Measurements from ENCODE around the gene PLA2G4E.

The PLA2G4E gene

GRCh38 chr15:42021593-42021992 lies 751 bp upstream of the PLA2G4E start:
- in situ Hi-C loops (cut with MboI; ENCODE audit: low sequenced_read_pairs), result no loop called here

GRCh38 chr15:42018306-42019224 lies 2.3 kb downstream of the PLA2G4E start:
- in situ Hi-C loops (cut with MboI; ENCODE audit: low sequenced_read_pairs), result no loop called here

GRCh38 chr15:42016971-42017370 lies 3.9 kb downstream of the PLA2G4E start:
- in situ Hi-C loops (cut with MboI; ENCODE audit: low sequenced_read_pairs), result no loop called here

- in situ Hi-C loops (cut with MboI; ENCODE audit: low sequenced_read_pairs), result no loop called here
These were observed 6.4 kb downstream of the PLA2G4E start for GRCh38 chr15:42014406-42014805.

DNA sequence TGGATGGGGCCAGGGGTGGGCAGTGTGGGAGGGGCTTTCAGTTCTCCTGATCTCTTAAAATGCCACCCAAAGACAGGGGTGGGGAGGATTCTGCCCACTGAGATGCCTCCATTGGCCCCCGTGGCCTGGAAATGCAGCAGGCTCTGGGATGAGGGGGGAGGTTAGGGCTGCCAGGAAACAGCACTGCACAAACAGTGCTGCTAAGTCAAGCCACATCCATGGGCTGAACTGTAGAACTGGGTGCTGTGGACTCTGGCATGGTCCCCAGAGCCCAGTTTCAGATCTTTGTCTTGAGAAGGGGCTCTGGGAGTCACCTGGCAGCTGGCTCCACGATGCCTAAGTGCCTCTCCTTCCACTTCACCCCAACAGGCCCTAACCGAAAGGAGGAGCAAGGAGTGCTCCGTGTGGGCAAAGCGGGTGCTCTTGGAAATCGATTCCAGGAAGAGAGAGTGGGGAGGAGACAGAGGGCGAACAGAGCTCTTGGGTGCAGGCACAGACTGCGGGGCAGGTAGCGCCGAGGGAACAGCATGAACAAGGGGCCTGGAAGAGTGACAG lies 7.8 kb downstream of the PLA2G4E start:
- in situ Hi-C loops (cut with MboI; ENCODE audit: low sequenced_read_pairs), result no loop called here

DNA sequence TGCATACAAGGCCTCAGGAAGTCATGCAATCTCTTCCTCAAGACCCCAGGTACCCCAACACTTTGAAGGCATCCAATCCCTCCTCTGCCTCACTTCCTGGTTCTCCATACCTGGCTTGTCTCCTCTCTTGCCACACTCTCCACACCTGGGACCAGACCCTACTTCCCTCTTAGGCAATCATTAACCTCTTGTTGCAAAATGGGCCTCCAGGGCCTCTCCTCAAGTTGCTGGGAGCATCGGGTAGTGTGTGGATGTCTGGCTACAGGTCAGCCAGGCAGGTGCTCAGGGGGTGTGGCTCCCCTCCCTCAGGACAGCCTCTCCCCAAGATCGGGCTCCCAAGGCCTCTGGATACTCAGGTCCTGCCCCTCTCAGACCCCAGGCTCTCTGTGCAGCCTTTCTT lies 8.6 kb downstream of the PLA2G4E start:
- in situ Hi-C loops (cut with MboI; ENCODE audit: low sequenced_read_pairs), result no loop called here

GRCh38 chr15:42011074-42011473 lies 9.8 kb downstream of the PLA2G4E start:
- in situ Hi-C loops (cut with MboI; ENCODE audit: low sequenced_read_pairs), result no loop called here

GRCh38 chr15:42010434-42010833 lies 10.4 kb downstream of the PLA2G4E start:
- in situ Hi-C loops (cut with MboI; ENCODE audit: low sequenced_read_pairs), result no loop called here

DNA sequence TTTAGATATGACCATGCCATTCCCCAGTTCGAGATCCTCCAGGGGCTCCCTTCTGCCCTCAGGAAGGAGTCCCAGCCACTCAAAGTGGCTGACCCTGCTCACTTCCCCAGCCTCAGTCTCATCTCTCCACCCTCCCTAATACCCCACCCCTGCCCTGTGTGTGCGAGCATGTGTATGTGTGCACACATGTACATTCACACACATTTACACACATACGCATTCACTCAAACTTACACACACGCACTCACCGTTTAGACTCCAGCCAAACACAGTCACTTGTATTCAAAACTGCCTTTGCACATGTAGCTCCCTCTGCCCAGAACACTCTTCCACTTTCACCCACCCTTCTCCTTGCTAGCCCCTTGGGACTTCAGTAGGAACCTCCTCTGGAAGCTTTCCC lies 11.4 kb downstream of the PLA2G4E start:
- in situ Hi-C loops (cut with MboI; ENCODE audit: low sequenced_read_pairs), result no loop called here

DNA sequence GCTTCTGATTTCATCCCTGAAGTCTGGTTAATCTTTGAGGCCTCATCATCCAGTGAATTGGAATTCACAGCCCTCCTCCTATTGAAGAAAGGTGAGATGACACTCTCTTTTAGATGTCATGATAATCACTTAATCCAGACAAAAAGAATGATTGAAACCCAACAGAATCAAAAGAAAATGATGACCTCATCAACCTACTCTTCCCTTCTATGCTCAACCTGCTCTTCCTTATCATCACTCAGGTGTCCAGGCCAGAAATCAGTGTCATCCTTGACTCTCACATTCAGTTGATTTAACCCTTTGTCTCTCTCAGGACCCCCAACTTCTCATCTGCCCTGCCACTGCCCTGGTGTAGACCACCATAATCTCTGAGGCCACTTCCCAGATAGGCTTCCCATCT lies 11.8 kb downstream of the PLA2G4E start:
- in situ Hi-C loops (cut with MboI; ENCODE audit: low sequenced_read_pairs), result no loop called here

- in situ Hi-C loops (cut with MboI; ENCODE audit: low sequenced_read_pairs), result no loop called here
These were observed 13.5 kb downstream of the PLA2G4E start for GRCh38 chr15:42007386-42007785.

DNA sequence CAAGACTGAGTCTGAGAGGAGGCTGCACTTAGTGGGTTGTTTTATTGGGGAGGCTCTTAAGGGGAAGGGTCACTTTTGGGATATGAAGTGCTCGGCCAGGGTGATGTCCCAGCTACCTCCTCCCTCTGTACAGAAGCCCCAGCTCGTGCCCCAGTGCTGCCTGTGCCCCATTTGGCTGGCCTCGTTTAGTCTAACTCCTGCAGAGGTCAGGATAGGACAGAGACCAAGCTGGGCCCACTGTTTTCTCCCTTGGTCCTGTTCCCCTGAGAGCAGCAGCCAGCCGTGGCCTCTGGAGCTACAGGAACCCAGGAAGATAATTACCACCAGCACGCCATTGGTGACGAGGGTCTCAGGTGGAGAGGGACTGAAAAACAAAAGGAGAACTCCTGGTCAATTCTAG lies 18.5 kb downstream of the PLA2G4E start:
- in situ Hi-C loops (cut with MboI; ENCODE audit: low sequenced_read_pairs), result no loop called here

GRCh38 chr15:42001236-42001635 lies 19.6 kb downstream of the PLA2G4E start:
- in situ Hi-C loops (cut with MboI; ENCODE audit: low sequenced_read_pairs), result no loop called here

GRCh38 chr15:41999290-42000285 lies 21.3 kb downstream of the PLA2G4E start:
- in situ Hi-C loops (cut with MboI; ENCODE audit: low sequenced_read_pairs), result loop anchor here (10.0 kb wide), 1 partner anchor 145 kb away; no protein-coding TSS in a partner anchor

DNA sequence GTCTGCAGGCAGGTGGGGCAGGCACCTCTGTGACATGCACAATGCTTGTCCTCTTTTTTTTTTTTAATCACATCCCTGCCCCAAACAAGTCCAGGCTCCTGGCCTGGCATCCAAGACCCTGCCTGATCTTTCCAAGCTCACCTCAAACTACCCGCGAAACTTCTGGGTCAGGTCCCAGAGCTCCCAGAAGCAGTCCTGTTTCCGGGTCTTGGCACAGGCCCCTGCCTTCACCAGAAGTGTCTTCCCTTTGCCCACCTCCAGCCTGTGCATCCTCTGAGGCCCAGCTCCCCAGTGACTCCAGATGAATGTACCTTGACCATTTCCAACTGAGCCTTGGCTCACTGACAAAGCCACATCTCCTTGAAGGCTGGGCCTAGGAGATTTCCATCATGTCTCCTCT lies 23.0 kb downstream of the PLA2G4E start:
- in situ Hi-C loops (cut with MboI; ENCODE audit: low sequenced_read_pairs), result loop anchor here (10.0 kb wide), 1 partner anchor 147 kb away; no protein-coding TSS in a partner anchor

DNA sequence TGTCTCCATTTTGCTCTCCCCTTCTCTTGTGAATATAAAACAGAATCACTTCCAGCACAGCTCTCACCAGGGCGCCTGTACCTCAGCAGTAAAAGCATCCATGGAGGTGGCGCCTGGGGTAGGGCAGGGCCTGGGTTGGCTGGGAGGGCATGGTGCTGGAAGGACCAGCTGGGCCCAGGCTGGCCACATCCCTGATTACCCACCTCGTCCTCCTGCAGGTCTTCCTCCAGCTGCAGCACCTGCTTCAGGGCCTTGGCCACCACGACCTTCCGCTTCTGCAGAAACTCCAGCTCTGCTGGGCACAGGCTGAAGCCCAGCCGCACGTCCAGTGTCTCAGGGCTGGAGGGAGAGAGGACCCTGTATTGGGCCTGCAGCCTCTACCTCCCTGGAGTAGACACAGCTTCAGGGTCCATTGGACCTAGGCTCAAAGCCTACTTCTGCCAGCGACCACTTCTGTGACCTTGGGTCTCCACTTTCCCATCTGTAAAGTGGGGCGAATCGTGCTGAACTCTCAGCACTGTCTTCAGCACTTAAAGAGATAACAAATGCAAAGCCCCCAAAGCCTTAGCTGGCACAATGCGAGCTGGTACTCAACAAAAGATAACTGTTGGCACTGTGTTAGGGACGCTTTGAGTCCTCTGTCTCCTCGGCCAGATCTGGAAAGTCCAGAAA lies 23.8 kb downstream of the PLA2G4E start:
- in situ Hi-C loops (cut with MboI; ENCODE audit: low sequenced_read_pairs), result loop anchor here (10.0 kb wide), 1 partner anchor 148 kb away; no protein-coding TSS in a partner anchor

DNA sequence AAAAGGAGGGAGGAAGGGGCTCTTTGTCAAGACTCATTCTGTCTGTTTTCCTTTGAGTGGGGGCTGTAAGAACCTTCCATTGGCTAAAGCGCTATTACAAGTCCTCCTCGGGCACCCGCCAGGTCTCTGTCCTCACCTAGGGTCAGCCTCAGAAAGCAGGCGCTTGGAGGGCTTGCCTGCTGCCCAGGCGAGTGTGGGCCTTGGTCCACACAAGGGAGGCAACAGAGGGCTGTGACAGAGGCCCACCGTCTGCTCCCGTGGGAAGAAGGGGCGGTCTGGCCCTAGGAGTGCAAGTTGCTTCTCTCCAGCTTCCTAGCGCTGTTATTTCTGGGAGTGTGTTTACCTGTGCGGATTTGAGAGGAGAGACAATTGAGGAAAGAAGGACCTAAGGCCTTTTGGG lies 24.5 kb downstream of the PLA2G4E start:
- in situ Hi-C loops (cut with MboI; ENCODE audit: low sequenced_read_pairs), result loop anchor here (10.0 kb wide), 1 partner anchor 148 kb away; no protein-coding TSS in a partner anchor

GRCh38 chr15:41995476-41995855 lies 25.4 kb downstream of the PLA2G4E start:
- in situ Hi-C loops (cut with MboI; ENCODE audit: low sequenced_read_pairs), result loop anchor here (10.0 kb wide), 1 partner anchor 149 kb away; no protein-coding TSS in a partner anchor

DNA sequence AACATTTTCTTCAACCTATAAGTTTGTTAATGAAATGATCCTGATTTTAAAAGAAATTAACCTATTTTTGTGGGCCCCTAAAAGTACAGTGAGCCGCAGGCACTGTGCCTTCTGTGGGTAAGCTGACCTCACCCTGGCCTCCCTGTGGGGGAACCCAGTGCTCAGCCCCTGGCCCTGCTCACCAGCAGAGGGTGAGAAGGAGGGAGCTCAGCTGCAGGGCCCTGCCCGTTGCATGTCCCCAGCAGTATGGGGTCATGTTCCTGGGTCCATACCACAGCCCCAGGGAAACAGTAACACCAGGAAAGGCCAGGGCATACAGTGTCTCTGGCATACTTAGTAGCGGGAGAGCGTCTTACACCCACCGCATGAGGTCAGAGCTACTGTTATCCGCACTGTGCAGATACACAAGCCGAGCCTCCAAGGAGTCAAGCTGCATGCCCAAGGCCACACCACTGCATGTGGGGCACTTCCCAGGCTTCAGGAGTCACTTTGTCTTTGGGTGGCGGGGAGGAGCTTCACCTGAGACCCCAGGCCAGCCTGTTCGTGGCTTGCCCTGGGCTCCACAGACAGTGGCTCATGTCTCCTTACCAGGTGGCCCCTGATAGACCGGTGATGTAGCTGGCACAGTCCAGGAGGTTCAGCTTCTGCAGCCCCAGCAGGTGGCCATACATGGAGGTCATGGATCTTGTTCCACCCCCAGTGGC lies 25.9 kb downstream of the PLA2G4E start:
- in situ Hi-C loops (cut with MboI; ENCODE audit: low sequenced_read_pairs), result loop anchor here (10.0 kb wide), 1 partner anchor 150 kb away; no protein-coding TSS in a partner anchor
